Adrenal gland (tissue), 5 donors: Measurements from ENCODE around the gene LRRK1.

Experiments
- CTCF ChIP-seq, 6 experiments: fragments of 450-650 bp in 4 of 6; fragments of 200-600 bp in 2 of 6; sonication (generic) in 1 of 6; IDR thresholded peaks; 1 replicate in 5 of 6; 2 replicates in 1 of 6; pipeline versions ENCODE4 v1.5.1 to v1.8.0; 2016 to 2021; ENCODE audit warnings: antibody characterized with exemption in 6 of 6, mild to moderate bottlenecking in 2 of 6, moderate library complexity in 1 of 6
- POLR2A ChIP-seq, 2 donors: fragments of 450-650 bp; IDR thresholded peaks; one replicate each; pipeline ENCODE4 v1.6.1; 2017; ENCODE audit warnings: antibody characterized with exemption in 2 of 2, mild to moderate bottlenecking in 2 of 2, moderate library complexity in 1 of 2
- donor health status: DM: no; HTN: no; CAD: no.

GRCh38 chr15:101071651-101072050 is 152.5 kb downstream of the LRRK1 start:
- TF ChIP-seq CTCF (IDR thresholded peaks at IDR 0.05) (no peak), POLR2A (IDR thresholded peaks at IDR 0.05) (no peak)
